ENCODE measurements around the gene CES2.

- TF ChIP-seq POLR2AphosphoS5 (IDR thresholded peaks at IDR 0.05; ENCODE audit: borderline replicate concordance, low read depth, low read length) (no peak), EZH2 (IDR thresholded peaks at IDR 0.05) (no peak)
Observed at GRCh38 chr16:66900721-66901441, 34.4 kb upstream of the CES2 start.

All from SK-N-MC (cell line).